Neural progenitor cell (in vitro differentiated cells): ENCODE measurements around the gene PLEKHG4B. TPM values are rescaled to one million over a fixed set of nuclear protein-coding genes. Genes with fewer than 3 reads are reported as not detected.

Source experiments
- DNase-seq: peaks from one replicate; pipeline ENCODE4 v3.0.0-alpha.2; 2016; ENCODE audit warnings: low spot score
- H2AFZ ChIP-seq: fragments of 200-600 bp; sonication (generic); replicated peaks from 2 replicates; pipeline ENCODE4 v1.6.1; 2016; ENCODE audit warnings: antibody characterized with exemption
- H3F3A ChIP-seq: fragments of 200-600 bp; sonication (generic); 2 replicates; pipeline ENCODE4 v1.6.1; 2016; ENCODE audit warnings: antibody characterized with exemption, low read depth
- H3K27ac ChIP-seq: fragments of 200-600 bp; sonication (generic); 2 replicates; pipeline ENCODE4 v1.5.1; 2016; ENCODE audit warnings: mild to moderate bottlenecking
- H3K27me3 ChIP-seq: fragments of 200-600 bp; sonication (generic); 2 replicates; pipeline ENCODE4 v1.6.1; 2016; ENCODE audit warnings: mild to moderate bottlenecking, moderate library complexity
- H3K36me3 ChIP-seq: fragments of 200-600 bp; sonication (generic); 2 replicates; pipeline ENCODE4 v1.5.1; 2016
- H3K4me1 ChIP-seq: fragments of 200-600 bp; sonication (generic); 2 replicates; pipeline ENCODE4 v1.6.1; 2016; ENCODE audit warnings: mixed run types
- H3K4me2 ChIP-seq: fragments of 200-600 bp; sonication (generic); 2 replicates; pipeline ENCODE4 v1.6.1; 2016
- H3K4me3 ChIP-seq: fragments of 200-600 bp; sonication (generic); 2 replicates; pipeline ENCODE4 v1.5.1; 2016
- H3K79me2 ChIP-seq: fragments of 200-600 bp; sonication (generic); 2 replicates; pipeline ENCODE4 v1.6.1; 2016; ENCODE audit warnings: low read depth
- H3K9ac ChIP-seq: fragments of 200-600 bp; sonication (generic); 2 replicates; pipeline ENCODE4 v1.6.1; 2016
- H3K9me3 ChIP-seq: fragments of 200-600 bp; sonication (generic); 2 replicates; pipeline ENCODE4 v1.5.1; 2016; ENCODE audit warnings: low read depth
- H4K20me1 ChIP-seq: fragments of 200-600 bp; sonication (generic); 2 replicates; pipeline ENCODE4 v1.6.1; 2016; ENCODE audit warnings: low read depth
- H3K27ac Mint-ChIP-seq: 3 replicates; pipeline ENCODE4 v1.8.0; 2021; ENCODE audit warnings: mixed read lengths
- H3K27me3 Mint-ChIP-seq: 2 replicates; pipeline ENCODE4 v1.8.0; 2022; ENCODE audit warnings: low read depth, mild to moderate bottlenecking, inconsistent platforms, moderate library complexity, mixed read lengths; ENCODE audit not compliant: insufficient read depth
- H3K36me3 Mint-ChIP-seq: 3 replicates; pipeline ENCODE4 v1.8.0; 2021; ENCODE audit warnings: mixed read lengths
- H3K4me1 Mint-ChIP-seq: 3 replicates; pipeline ENCODE4 v1.8.0; 2021; ENCODE audit warnings: mixed read lengths
- H3K4me3 Mint-ChIP-seq: 3 replicates; pipeline ENCODE4 v1.8.0; 2021; ENCODE audit warnings: mild to moderate bottlenecking, moderate library complexity, mixed read lengths
- H3K9me3 Mint-ChIP-seq: 3 replicates; pipeline ENCODE4 v1.8.0; 2020; ENCODE audit warnings: mixed read lengths
- EZH2 ChIP-seq: fragments of 200-600 bp; sonication (generic); IDR thresholded peaks from 2 replicates; pipeline ENCODE4 v1.6.1; 2017; ENCODE audit warnings: antibody characterized with exemption, mild to moderate bottlenecking, moderate library complexity
- EZH2phosphoT487 ChIP-seq: fragments of 200-600 bp; sonication (generic); IDR thresholded peaks from 2 replicates; pipeline ENCODE4 v1.6.1; 2017; ENCODE audit warnings: antibody characterized with exemption
- total RNA-seq: library from RNA; depleted of rRNA; stranded (reverse); fragments of >200 nt; gene quantifications from 2 replicates; pipeline ENCODE4 v1.2.3, GENCODE V29; 2015; ENCODE audit warnings: low replicate concordance
- TF ChIP-seq, protein P1 (sequence below): fragments of 200-600 bp; sonication (generic); IDR thresholded peaks from 2 replicates; pipeline ENCODE4 v1.5.1; 2017; ENCODE audit warnings: antibody characterized with exemption, mild to moderate bottlenecking

Gene PLEKHG4B
- total RNA-seq, 1 donor from 2014 or later: 28.8 TPM

GRCh38 chr5:150746-151145 lies 58.8 kb downstream of the PLEKHG4B start:
- no peak for TF ChIP-seq EZH2
- no peak for TF ChIP-seq EZH2phosphoT487
- TF ChIP-seq, protein P1, sequence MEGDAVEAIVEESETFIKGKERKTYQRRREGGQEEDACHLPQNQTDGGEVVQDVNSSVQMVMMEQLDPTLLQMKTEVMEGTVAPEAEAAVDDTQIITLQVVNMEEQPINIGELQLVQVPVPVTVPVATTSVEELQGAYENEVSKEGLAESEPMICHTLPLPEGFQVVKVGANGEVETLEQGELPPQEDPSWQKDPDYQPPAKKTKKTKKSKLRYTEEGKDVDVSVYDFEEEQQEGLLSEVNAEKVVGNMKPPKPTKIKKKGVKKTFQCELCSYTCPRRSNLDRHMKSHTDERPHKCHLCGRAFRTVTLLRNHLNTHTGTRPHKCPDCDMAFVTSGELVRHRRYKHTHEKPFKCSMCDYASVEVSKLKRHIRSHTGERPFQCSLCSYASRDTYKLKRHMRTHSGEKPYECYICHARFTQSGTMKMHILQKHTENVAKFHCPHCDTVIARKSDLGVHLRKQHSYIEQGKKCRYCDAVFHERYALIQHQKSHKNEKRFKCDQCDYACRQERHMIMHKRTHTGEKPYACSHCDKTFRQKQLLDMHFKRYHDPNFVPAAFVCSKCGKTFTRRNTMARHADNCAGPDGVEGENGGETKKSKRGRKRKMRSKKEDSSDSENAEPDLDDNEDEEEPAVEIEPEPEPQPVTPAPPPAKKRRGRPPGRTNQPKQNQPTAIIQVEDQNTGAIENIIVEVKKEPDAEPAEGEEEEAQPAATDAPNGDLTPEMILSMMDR: no peak
- Histone ChIP-seq H3K36me3 (peaks cover 31% of the 10 kb centered on the region), H3K4me2 (no peak overlapping the region), H3K9me3 (peaks cover 15% of the 10 kb centered on the region), H3K9ac (no peak overlapping the region), H3K79me2 (no peaks in the 10 kb centered on the region), H3K4me1 (peaks cover 6% of the 10 kb centered on the region), H2AFZ (no peak overlapping the region), H3K4me3 (no peak overlapping the region), H3K27me3 (no peaks in the 10 kb centered on the region), H4K20me1 (no peaks in the 10 kb centered on the region), H3K27ac (no peak overlapping the region), H3F3A (peaks cover 13% of the 10 kb centered on the region)
- peaks cover 13% of the 10 kb centered on the region for H3K4me1 Mint-ChIP-seq
- H3K4me3 Mint-ChIP-seq: no peak overlapping the region
- no peak for DNase-seq
- peaks cover 20% of the 10 kb centered on the region for H3K9me3 Mint-ChIP-seq
- H3K36me3 Mint-ChIP-seq: peaks cover 49% of the 10 kb centered on the region
- H3K27ac Mint-ChIP-seq: no peak overlapping the region
- peaks cover 2% of the 10 kb centered on the region for H3K27me3 Mint-ChIP-seq

DNA sequence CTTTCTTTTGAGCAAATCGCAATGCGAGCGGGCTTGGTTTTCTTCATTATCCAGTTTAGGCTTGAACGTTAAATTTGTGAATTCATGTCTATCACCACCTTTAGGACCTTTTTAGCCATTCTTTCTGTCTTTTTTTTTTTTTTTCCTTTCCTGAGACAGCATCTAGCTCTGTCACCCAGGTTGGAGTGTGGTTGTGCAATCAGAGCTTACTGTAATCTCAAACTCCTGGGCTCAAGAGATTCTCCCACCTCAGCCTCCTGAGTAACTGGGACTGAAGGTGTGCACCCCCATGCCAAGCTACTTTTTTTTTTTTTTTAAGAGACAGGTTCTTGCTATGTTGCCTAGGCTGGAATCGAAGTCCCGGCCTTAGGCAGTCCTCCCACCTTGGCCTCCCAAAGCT lies 60.1 kb downstream of the PLEKHG4B start:
- H3K9ac ChIP-seq: no peak overlapping the region
- H2AFZ ChIP-seq: no peak overlapping the region
- H3K27me3 ChIP-seq: no peaks in the 10 kb centered on the region
- Mint-ChIP-seq H3K36me3 (peaks cover 49% of the 10 kb centered on the region), H3K27me3 (peaks cover 2% of the 10 kb centered on the region), H3K27ac (no peak overlapping the region), H3K4me1 (peaks cover 13% of the 10 kb centered on the region), H3K4me3 (no peak overlapping the region), H3K9me3 (peaks cover 12% of the 10 kb centered on the region)
- peak overlapping the region; percentile 55 for H3K27ac ChIP-seq
- H3K79me2 ChIP-seq: no peaks in the 10 kb centered on the region
- H3K4me3 ChIP-seq: no peak overlapping the region
- H3K4me1 ChIP-seq: peaks cover 6% of the 10 kb centered on the region
- TF ChIP-seq EZH2 (no peak), EZH2phosphoT487 (no peak)
- TF ChIP-seq, protein P1: no peak
- H3K36me3 ChIP-seq: peaks cover 33% of the 10 kb centered on the region
- peaks cover 13% of the 10 kb centered on the region for H3F3A ChIP-seq
- no peaks in the 10 kb centered on the region for H4K20me1 ChIP-seq
- DNase-seq: no peak
- H3K9me3 ChIP-seq: peaks cover 15% of the 10 kb centered on the region
- no peak overlapping the region for H3K4me2 ChIP-seq

- Histone ChIP-seq H3K79me2 (no peaks in the 10 kb centered on the region), H3K9me3 (peaks cover 6% of the 10 kb centered on the region), H3K27ac (no peak overlapping the region), H3K36me3 (peaks cover 21% of the 10 kb centered on the region), H3K4me3 (no peak overlapping the region), H3F3A (peaks cover 13% of the 10 kb centered on the region), H3K9ac (no peak overlapping the region), H4K20me1 (no peaks in the 10 kb centered on the region), H3K4me1 (peaks cover 6% of the 10 kb centered on the region), H2AFZ (no peak overlapping the region), H3K27me3 (no peaks in the 10 kb centered on the region), H3K4me2 (no peak overlapping the region)
- H3K9me3 Mint-ChIP-seq: peaks cover 2% of the 10 kb centered on the region
- peaks cover 2% of the 10 kb centered on the region for H3K27me3 Mint-ChIP-seq
- no peak overlapping the region for H3K4me3 Mint-ChIP-seq
- H3K27ac Mint-ChIP-seq: no peak overlapping the region
- DNase-seq: no peak
- H3K36me3 Mint-ChIP-seq: peaks cover 42% of the 10 kb centered on the region
- peaks cover 13% of the 10 kb centered on the region for H3K4me1 Mint-ChIP-seq
- TF ChIP-seq, protein P1: no peak
These were observed 61.3 kb downstream of the PLEKHG4B start for GRCh38 chr5:153256-153655.
